Chondrocyte (in vitro differentiated cells): ENCODE results near the gene MRPL14. TPM values are rescaled to one million over a fixed set of nuclear protein-coding genes. Genes with fewer than 3 reads are reported as not detected.
"Not testable (repeated sequence)": the region's sequence is repeated elsewhere in the genome, so short reads cannot be mapped to it uniquely, and the experiment has no call there.

Experiments
- DNase-seq: peaks from one replicate; pipeline ENCODE4 v3.0.0; 2021; ENCODE audit warnings: mixed read lengths, low spot score
- H3K27ac Mint-ChIP-seq: one replicate; pipeline ENCODE4 v1.8.0; 2021; ENCODE audit warnings: mild to moderate bottlenecking, moderate library complexity, mixed read lengths; ENCODE audit not compliant: unreplicated experiment
- H3K27me3 Mint-ChIP-seq: 2 replicates; pipeline ENCODE4 v1.8.0; 2021; ENCODE audit warnings: low read depth, mixed read lengths
- H3K36me3 Mint-ChIP-seq: 2 replicates; pipeline ENCODE4 v1.8.0; 2021; ENCODE audit warnings: low read depth, mixed read lengths
- H3K4me1 Mint-ChIP-seq: 2 replicates; pipeline ENCODE4 v1.8.0; 2021; ENCODE audit warnings: low read depth, mild to moderate bottlenecking, mixed read lengths
- H3K4me3 Mint-ChIP-seq: one replicate; pipeline ENCODE4 v1.8.0; 2021; ENCODE audit warnings: mild to moderate bottlenecking, moderate library complexity, mixed read lengths; ENCODE audit not compliant: unreplicated experiment
- H3K9me3 Mint-ChIP-seq: 2 replicates; pipeline ENCODE4 v1.8.0; 2021; ENCODE audit warnings: low read depth, mixed read lengths
- CTCF ChIP-seq: fragments of 200-600 bp; sonication (generic); IDR thresholded peaks from 2 replicates; pipeline ENCODE4 v1.5.0; 2021; ENCODE audit warnings: antibody characterized with exemption, mild to moderate bottlenecking, moderate library complexity
- total RNA-seq: library from RNA; stranded (reverse); gene quantifications from 3 replicates; pipeline ENCODE4 v1.2.1, GENCODE V29; 2021

Gene MRPL14
- total RNA-seq, 1 donor from 2014 or later = 35.1 TPM

GRCh38 chr6:44149369-44150012 is 22.2 kb upstream of the MRPL14 start:
- Mint-ChIP-seq H3K27me3 (no peaks in the 10 kb centered on the region), H3K4me1 (no peaks in the 10 kb centered on the region), H3K27ac (no peak overlapping the region), H3K4me3 (no peak overlapping the region), H3K9me3 (no peaks in the 10 kb centered on the region), H3K36me3 (peaks cover 25% of the 10 kb centered on the region)
- DNase-seq = no peak
- no peak for TF ChIP-seq CTCF

GRCh38 chr6:44148306-44148705 is 21.1 kb upstream of the MRPL14 start:
- Mint-ChIP-seq H3K9me3 (no peaks in the 10 kb centered on the region), H3K4me1 (no peaks in the 10 kb centered on the region), H3K36me3 (peaks cover 29% of the 10 kb centered on the region), H3K4me3 (no peak overlapping the region), H3K27me3 (no peaks in the 10 kb centered on the region), H3K27ac (no peak overlapping the region)
- no peak for DNase-seq
- TF ChIP-seq CTCF = no peak

- no peak for TF ChIP-seq CTCF
- H3K4me3 Mint-ChIP-seq = no peak overlapping the region
- no peak overlapping the region for H3K27ac Mint-ChIP-seq
- no peaks in the 10 kb centered on the region for H3K9me3 Mint-ChIP-seq
- H3K4me1 Mint-ChIP-seq = no peaks in the 10 kb centered on the region
- DNase-seq = no peak
- H3K36me3 Mint-ChIP-seq = peaks cover 29% of the 10 kb centered on the region
- H3K27me3 Mint-ChIP-seq = no peaks in the 10 kb centered on the region
Measured at GRCh38 chr6:44147256-44147655, 20.0 kb upstream of the MRPL14 start.

- no peak for TF ChIP-seq CTCF
- peaks cover 29% of the 10 kb centered on the region for H3K36me3 Mint-ChIP-seq
Measured at GRCh38 chr6:44146685-44147084, 19.4 kb upstream of the MRPL14 start.

GRCh38 chr6:44145839-44146238 is 18.6 kb upstream of the MRPL14 start:
- no peak for TF ChIP-seq CTCF
- DNase-seq = no peak
- Mint-ChIP-seq H3K4me1 (no peaks in the 10 kb centered on the region), H3K4me3 (no peak overlapping the region), H3K27ac (no peak overlapping the region), H3K9me3 (no peaks in the 10 kb centered on the region), H3K27me3 (no peaks in the 10 kb centered on the region), H3K36me3 (peaks cover 32% of the 10 kb centered on the region)

More at GRCh38 chr6:44146685-44147084, 19.4 kb upstream of the MRPL14 start:
- Mint-ChIP-seq H3K27ac (no peak overlapping the region), H3K4me1 (no peaks in the 10 kb centered on the region), H3K9me3 (no peaks in the 10 kb centered on the region), H3K4me3 (no peak overlapping the region), H3K27me3 (no peaks in the 10 kb centered on the region)
- no peak for DNase-seq

- not testable (repeated sequence) for H3K27ac Mint-ChIP-seq, H3K4me3 Mint-ChIP-seq, H3K27me3 Mint-ChIP-seq, H3K4me1 Mint-ChIP-seq, DNase-seq, H3K9me3 Mint-ChIP-seq
- H3K36me3 Mint-ChIP-seq = peaks cover 43% of the 10 kb centered on the region
Measured at GRCh38 chr6:44144536-44144935, 17.3 kb upstream of the MRPL14 start.
